HepG2 (cell line): ENCODE measurements around the gene MAGIX. TPM values are rescaled to one million over a fixed set of nuclear protein-coding genes. Genes with fewer than 3 reads are reported as not detected.

Experiments
- ATAC-seq: fragments of 200-7000 bp; cut with Tn5 transposase; 3 replicates; pipeline ENCODE4 v1.9.1; 2020; ENCODE audit warnings: mild to moderate bottlenecking, moderate library complexity
- BruUV-seq: library from RNA; stranded (reverse); fragments of 400-500 nt; replicated peaks from 2 replicates; lab custom pipeline; 2021; lab: Mats Ljungman, UMichigan
- CTCF ChIA-PET: fragments of 300-600 bp; formaldehyde crosslinking; extraction: SDS; loops from one replicate; lab custom pipeline; 2021; ENCODE audit warnings: low total read pairs, inconsistent platforms, low intra/inter-chr PET ratio; lab: Yijun Ruan, JAX
- POLR2A ChIA-PET: fragments of 350-600 bp; sonication (Branson Sonifier 250); formaldehyde crosslinking; loops from one replicate; lab custom pipeline; 2020; ENCODE audit warnings: antibody characterized with exemption, inconsistent platforms; lab: Yijun Ruan, JAX
- DNase-seq: peaks from one replicate; pipeline ENCODE4 v3.0.0-alpha.2; 2015; ENCODE audit warnings: low spot score
- FAIRE-seq: peaks from 3 replicates; lab custom pipeline; 2011; peaks lifted over from hg19 to GRCh38; lab: Jason Lieb, UNC
- H2AFZ ChIP-seq: one replicate; pipeline ENCODE4 v1.6.1; 2011; ENCODE audit warnings: low read length, inconsistent platforms
- H3K27ac ChIP-seq: fragments of 300-600 bp; 3 replicates; pipeline ENCODE4 v1.8.0; 2011; ENCODE audit warnings: mixed run types, mild to moderate bottlenecking, mixed read lengths, low read length, inconsistent platforms; ENCODE audit not compliant: insufficient read depth; ENCODE audit errors: extremely low read length
- H3K27me3 ChIP-seq, 2 experiments: fragments of 200-600 bp in 1 of 2; 2 replicates in 1 of 2; 3 replicates in 1 of 2; pipeline versions ENCODE4 v1.6.0 to v1.8.0; 2011; ENCODE audit warnings: low read length in 2 of 2, mild to moderate bottlenecking in 2 of 2, moderate library complexity in 2 of 2, inconsistent platforms in 1 of 2; ENCODE audit not compliant: insufficient read depth in 2 of 2, control insufficient read depth in 1 of 2
- H3K36me3 ChIP-seq, 2 experiments: fragments of 200-600 bp in 1 of 2; replicated peaks in 1 of 2; 2 replicates in 1 of 2; 3 replicates in 1 of 2; pipeline versions ENCODE4 v1.5.1 to v1.8.0; 2011; ENCODE audit warnings: low read length in 2 of 2, inconsistent platforms in 1 of 2; ENCODE audit not compliant: insufficient read depth in 2 of 2, control insufficient read depth in 1 of 2
- H3K4me1 ChIP-seq: 2 replicates; pipeline ENCODE4 v1.5.1; 2012; ENCODE audit warnings: low read length, inconsistent platforms; ENCODE audit not compliant: insufficient read depth
- H3K4me2 ChIP-seq: 2 replicates; pipeline ENCODE4 v1.6.0; 2011; ENCODE audit warnings: low read depth, low read length, inconsistent platforms
- H3K4me3 ChIP-seq, 3 experiments: fragments of 200-600 bp in 1 of 3; sonication (generic), shearing (Covaris generic) in 1 of 3; replicated peaks in 1 of 3; 2 replicates each; pipeline ENCODE4 v1.5.1; 2011 to 2016; ENCODE audit warnings: low read length in 3 of 3, inconsistent platforms in 2 of 3, low read depth in 2 of 3, mild to moderate bottlenecking in 2 of 3, control low read depth in 1 of 3, mixed read lengths in 1 of 3; ENCODE audit not compliant: insufficient read depth in 1 of 3
- H3K79me2 ChIP-seq: one replicate; pipeline ENCODE4 v1.6.1; 2011; ENCODE audit warnings: low read length, inconsistent platforms; ENCODE audit not compliant: insufficient read depth
- H3K9ac ChIP-seq: 2 replicates; pipeline ENCODE4 v1.6.0; 2011; ENCODE audit warnings: mild to moderate bottlenecking, low read depth, low read length, inconsistent platforms; ENCODE audit not compliant: insufficient read depth
- H3K9me3 ChIP-seq: 2 replicates; pipeline ENCODE4 v1.5.1; 2012; ENCODE audit warnings: mild to moderate bottlenecking, low read length
- H4K20me1 ChIP-seq: 2 replicates; pipeline ENCODE4 v1.6.0; 2011; ENCODE audit warnings: inconsistent platforms, mild to moderate bottlenecking, low read length, moderate library complexity; ENCODE audit not compliant: insufficient read depth
- ETV5 ChIP-seq: IDR thresholded peaks from 2 replicates; pipeline ENCODE4 v1.6.1; 2018; ENCODE audit warnings: missing biosample characterization, missing genetic modification reagents, inconsistent platforms, borderline replicate concordance
- GABPB1 ChIP-seq: IDR thresholded peaks from 2 replicates; pipeline ENCODE4 v1.6.1; 2016; ENCODE audit warnings: mild to moderate bottlenecking, missing genetic modification reagents, moderate library complexity, missing compliant biosample characterization
- MAZ ChIP-seq, 2 experiments: sonication (generic) in 1 of 2; formaldehyde crosslinking in 1 of 2; IDR thresholded peaks; 2 replicates each; pipeline versions ENCODE4 v1.5.0 to v1.6.1; 2012 to 2020; ENCODE audit warnings: low read depth in 2 of 2, mild to moderate bottlenecking in 2 of 2, borderline replicate concordance in 1 of 2, improper control_type of control experiment in 1 of 2, low read length in 1 of 2, missing genetic modification reagents in 1 of 2, moderate library complexity in 1 of 2
- SOX5 ChIP-seq: IDR thresholded peaks from 2 replicates; pipeline ENCODE4 v1.6.1; 2016; ENCODE audit warnings: borderline replicate concordance
- ZMYM4 ChIP-seq: sonication (generic); formaldehyde crosslinking; IDR thresholded peaks from 2 replicates; pipeline ENCODE4 v1.8.1; 2023; ENCODE audit warnings: mild to moderate bottlenecking, missing genetic modification reagents
- ZNF143 ChIP-seq: sonication (generic); formaldehyde crosslinking; IDR thresholded peaks from 2 replicates; pipeline ENCODE4 v1.4.0; 2020; ENCODE audit warnings: missing genetic modification reagents
- ZNF432 ChIP-seq: sonication (generic); formaldehyde crosslinking; IDR thresholded peaks from 2 replicates; pipeline ENCODE4 v1.5.0; 2020; ENCODE audit warnings: missing genetic modification reagents, mild to moderate bottlenecking, borderline replicate concordance
- ZSCAN20 ChIP-seq: sonication (generic); formaldehyde crosslinking; IDR thresholded peaks from 2 replicates; pipeline ENCODE4 v1.4.0; 2020; ENCODE audit warnings: missing genetic modification reagents, mild to moderate bottlenecking, borderline replicate concordance
- WGBS: methylation state at CpG from one replicate; pipeline ENCODE4 v1.1.6; 2017; ENCODE audit warnings: low lambda C conversion rate; 5-methylcytosine and 5-hydroxymethylcytosine counted together
- in situ Hi-C: cut with HindIII; loops from 2 replicates; pipeline ENCODE4 v1.10.0; 2017; ENCODE audit warnings: low pct_unique_long_range_greater_than_20kb; ENCODE audit not compliant: extremely low pct_ligation_motif_present
- intact Hi-C: fragments of 100-400 bp; cut with micrococcal nuclease; formaldehyde crosslinking; loops from one replicate; pipeline ENCODE4 v1.10.0; 2022; ENCODE audit not compliant: unreplicated experiment
- polyA plus RNA-seq, 8 experiments: library from polyadenylated mRNA; depleted of rRNA in 3 of 8; stranded (reverse) in 7 of 8; unstranded in 1 of 8; fragments of >200 nt; fragmentation: Illumina TruSeq in 4 of 8; extraction: Trizol in 4 of 8; gene quantifications; 2 replicates each; pipeline versions ENCODE4 v1.2.1 to v1.2.3, GENCODE V29; 2011 to 2016; ENCODE audit warnings: low read depth in 4 of 8, missing spikeins in 1 of 8, mixed read lengths in 1 of 8; ENCODE audit not compliant: insufficient read depth in 1 of 8
- total RNA-seq, 5 experiments: library from RNA; depleted of rRNA; stranded (reverse); fragments of >200 nt; fragmentation: Illumina TruSeq; extraction: Trizol; gene quantifications; 2 replicates each; pipeline ENCODE4 v1.2.3, GENCODE V29; 2016; ENCODE audit warnings: low read depth in 1 of 5
- TF ChIP-seq, protein P1 (sequence below): sonication (generic); formaldehyde crosslinking; IDR thresholded peaks from 2 replicates; pipeline ENCODE4 v1.4.0; 2020; ENCODE audit warnings: mild to moderate bottlenecking, missing genetic modification reagents
- TF ChIP-seq, protein P2 (sequence below): sonication (generic); formaldehyde crosslinking; IDR thresholded peaks from 2 replicates; pipeline ENCODE4 v1.5.0; 2020; ENCODE audit warnings: missing genetic modification reagents
- TF ChIP-seq, protein P3 (sequence below): sonication (generic); formaldehyde crosslinking; conservative IDR thresholded peaks from 2 replicates; pipeline ENCODE4 v1.5.0; 2020; ENCODE audit warnings: missing genetic modification reagents

The MAGIX gene
- total and polyA plus RNA-seq, 2 of the 13 experiments (the other 11 are each of a cell fraction or from before 2014, with no cell fraction given): 0.63 to 1.2 TPM

DNA sequence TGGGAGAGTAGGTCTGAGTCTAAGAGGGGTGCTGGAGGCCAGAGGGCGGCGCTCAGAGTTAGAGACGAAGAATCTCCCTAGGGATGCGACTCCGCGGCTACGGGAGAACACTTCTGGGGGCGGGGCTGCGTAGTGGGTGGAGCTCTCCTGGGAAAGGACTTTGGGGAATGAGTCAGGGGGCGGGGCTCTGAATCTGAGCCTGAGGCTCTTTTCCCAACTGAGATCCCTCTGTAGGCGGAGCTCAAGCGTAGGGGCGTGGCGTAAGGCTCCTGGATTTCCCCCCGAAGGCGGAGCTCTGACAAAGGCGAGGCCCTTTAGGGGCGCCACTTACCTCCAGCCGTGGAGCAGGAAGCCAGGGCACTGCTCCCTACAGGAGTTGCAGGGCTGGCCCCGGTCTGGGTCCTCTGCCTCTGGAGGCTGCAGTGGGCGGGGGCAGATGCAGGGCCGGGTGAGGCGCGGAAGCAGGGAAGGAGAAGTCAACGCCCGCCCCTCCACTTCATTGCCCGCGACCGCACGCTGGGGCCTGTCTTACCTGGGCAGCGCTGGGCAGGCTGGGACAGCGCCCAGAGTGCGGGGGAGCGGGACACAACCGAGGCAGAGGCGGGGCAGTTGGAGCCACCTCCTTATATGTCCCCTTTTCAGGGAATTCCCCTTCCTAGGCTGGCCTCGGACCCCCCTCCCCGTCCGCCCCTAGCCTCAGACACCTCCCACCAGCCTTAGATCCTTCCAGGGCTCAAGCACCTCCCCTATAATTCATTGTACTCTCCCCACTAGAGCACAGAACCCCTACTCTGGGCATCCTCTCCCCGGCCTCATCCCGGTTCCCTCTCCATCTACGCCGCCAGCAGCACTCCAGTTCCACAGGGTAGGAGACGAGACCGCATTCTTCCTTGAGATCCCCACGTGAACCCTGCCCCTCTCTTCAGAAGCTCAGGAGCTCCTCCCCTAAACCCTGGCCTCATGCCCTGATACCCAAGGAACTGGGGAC lies 22.0 kb downstream of the MAGIX start (continued):
- TF ChIP-seq, protein P1, sequence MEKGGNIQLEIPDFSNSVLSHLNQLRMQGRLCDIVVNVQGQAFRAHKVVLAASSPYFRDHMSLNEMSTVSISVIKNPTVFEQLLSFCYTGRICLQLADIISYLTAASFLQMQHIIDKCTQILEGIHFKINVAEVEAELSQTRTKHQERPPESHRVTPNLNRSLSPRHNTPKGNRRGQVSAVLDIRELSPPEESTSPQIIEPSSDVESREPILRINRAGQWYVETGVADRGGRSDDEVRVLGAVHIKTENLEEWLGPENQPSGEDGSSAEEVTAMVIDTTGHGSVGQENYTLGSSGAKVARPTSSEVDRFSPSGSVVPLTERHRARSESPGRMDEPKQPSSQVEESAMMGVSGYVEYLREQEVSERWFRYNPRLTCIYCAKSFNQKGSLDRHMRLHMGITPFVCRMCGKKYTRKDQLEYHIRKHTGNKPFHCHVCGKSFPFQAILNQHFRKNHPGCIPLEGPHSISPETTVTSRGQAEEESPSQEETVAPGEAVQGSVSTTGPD: no peak

DNA sequence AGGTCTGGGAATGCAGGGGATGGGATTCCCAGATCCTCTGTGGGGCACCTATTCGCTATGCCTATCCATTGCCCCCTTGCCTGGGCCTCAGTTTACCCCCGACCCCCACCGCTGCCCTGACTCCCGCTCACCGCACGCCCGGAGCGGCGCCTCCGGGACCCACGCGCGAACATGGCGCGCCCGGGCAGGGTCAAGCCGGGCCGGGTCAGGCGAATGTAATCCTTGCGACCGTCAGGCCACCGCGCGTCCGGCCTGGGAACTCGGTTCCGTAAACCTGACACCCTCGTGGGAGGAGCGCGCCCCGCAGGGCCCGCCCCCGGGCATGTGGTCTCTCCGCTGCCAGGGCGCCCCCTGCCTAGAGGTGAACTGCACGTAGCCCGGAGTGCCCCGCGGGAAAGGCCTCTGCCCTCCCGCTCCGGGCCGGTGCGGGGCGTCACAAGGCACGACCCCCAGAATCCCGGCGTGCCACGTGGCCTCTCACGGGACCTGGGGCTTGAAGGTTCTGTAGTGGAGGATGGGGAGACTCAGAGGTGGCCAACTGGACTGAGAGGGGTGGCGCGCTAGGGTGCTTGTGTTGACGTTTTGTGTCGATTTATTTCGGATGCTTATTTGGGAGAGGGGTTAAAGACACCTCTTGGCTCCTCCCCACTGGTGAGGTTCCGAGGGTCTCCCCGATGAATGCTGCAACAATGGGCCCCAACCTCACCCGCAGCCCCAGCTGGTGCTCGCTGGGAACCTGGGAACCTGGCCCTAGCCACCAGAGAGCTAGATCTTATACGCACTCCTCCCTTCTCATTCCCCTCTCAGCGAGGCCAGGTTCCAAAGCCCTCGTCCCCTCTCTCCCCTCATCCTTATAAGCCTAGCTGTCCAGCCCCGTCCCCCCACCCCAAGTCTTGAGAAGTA lies 23.8 kb downstream of the MAGIX start, which contains the start of gene PRICKLE3:
Gene PRICKLE3 (minus strand): TSS at position 249 of the 903 bp plus-strand sequence. CDS start 76 bp downstream, at position 173.
- no peaks in the 10 kb centered on the region; a peak in 1 of 5 replicates for H3K36me3 ChIP-seq
- H3K9me3 ChIP-seq: no peaks in the 10 kb centered on the region
- BruUV-seq: no TSS peak
- peak within 1 kb of the TSS; percentile 54 to 81 (median 78); a peak in 5 of 6 replicates for H3K4me3 ChIP-seq
- peak within 1 kb of the TSS; percentile 72 for H3K4me2 ChIP-seq
- WGBS: 66% methylated on average over 8 of the region's 62 CpGs
- DNase-seq (peak; percentile 61), FAIRE-seq (no peak), ATAC-seq (peak; percentile 67)
- ChIA-PET CTCF (interaction anchor here (1.2 kb wide), 1 partner anchor 66 kb away, joined by 3 read pairs; no protein-coding TSS in a partner anchor), POLR2A (no interaction called here)
- H3K27me3 ChIP-seq: no peaks in the 10 kb centered on the region
- no peaks in the 10 kb centered on the region for H3K79me2 ChIP-seq
- H3K4me1 ChIP-seq: peaks cover 33% of the 10 kb centered on the region
- intact Hi-C loops (loop anchor here (5.0 kb wide), 1 partner anchor 449 kb away; no protein-coding TSS in a partner anchor), in situ Hi-C loops (loop anchor here (5.0 kb wide), 1 partner anchor 64 kb away; the partner anchor contains the start of gene GPKOW)
- H4K20me1 ChIP-seq: no peaks in the 10 kb centered on the region
- peak within 1 kb of the TSS; percentile 76 for H3K9ac ChIP-seq
- H2AFZ ChIP-seq: no peak within 1 kb of the TSS
- peak within 1 kb of the TSS; percentile 44 for H3K27ac ChIP-seq
- no peak for TF ChIP-seq ZNF432 (CRISPR knock-in tag)
- TF ChIP-seq, protein P2, sequence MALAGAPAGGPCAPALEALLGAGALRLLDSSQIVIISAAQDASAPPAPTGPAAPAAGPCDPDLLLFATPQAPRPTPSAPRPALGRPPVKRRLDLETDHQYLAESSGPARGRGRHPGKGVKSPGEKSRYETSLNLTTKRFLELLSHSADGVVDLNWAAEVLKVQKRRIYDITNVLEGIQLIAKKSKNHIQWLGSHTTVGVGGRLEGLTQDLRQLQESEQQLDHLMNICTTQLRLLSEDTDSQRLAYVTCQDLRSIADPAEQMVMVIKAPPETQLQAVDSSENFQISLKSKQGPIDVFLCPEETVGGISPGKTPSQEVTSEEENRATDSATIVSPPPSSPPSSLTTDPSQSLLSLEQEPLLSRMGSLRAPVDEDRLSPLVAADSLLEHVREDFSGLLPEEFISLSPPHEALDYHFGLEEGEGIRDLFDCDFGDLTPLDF: no peak
- TF ChIP-seq MAZ (IDR thresholded peaks at IDR 0.05; ENCODE audit: borderline replicate concordance, low read depth, low read length): peak; percentile 32; the same call in 1 of the 2 replicates
- TF ChIP-seq MAZ (CRISPR knock-in tag; IDR thresholded peaks at IDR 0.05; ENCODE audit: low read depth): no peak
- TF ChIP-seq ZNF143 (CRISPR knock-in tag): 0 out of 2 replicates have a peak, but pooled peaks have one; percentile 33
- TF ChIP-seq ZSCAN20 (CRISPR knock-in tag): no peak
- TF ChIP-seq SOX5: peak; percentile 16; the same call in 1 of the 2 replicates
- peak; percentile 65 for TF ChIP-seq GABPB1 (CRISPR knock-in tag)
- TF ChIP-seq ZMYM4 (CRISPR knock-in tag): peak; percentile 78
- TF ChIP-seq, protein P3, sequence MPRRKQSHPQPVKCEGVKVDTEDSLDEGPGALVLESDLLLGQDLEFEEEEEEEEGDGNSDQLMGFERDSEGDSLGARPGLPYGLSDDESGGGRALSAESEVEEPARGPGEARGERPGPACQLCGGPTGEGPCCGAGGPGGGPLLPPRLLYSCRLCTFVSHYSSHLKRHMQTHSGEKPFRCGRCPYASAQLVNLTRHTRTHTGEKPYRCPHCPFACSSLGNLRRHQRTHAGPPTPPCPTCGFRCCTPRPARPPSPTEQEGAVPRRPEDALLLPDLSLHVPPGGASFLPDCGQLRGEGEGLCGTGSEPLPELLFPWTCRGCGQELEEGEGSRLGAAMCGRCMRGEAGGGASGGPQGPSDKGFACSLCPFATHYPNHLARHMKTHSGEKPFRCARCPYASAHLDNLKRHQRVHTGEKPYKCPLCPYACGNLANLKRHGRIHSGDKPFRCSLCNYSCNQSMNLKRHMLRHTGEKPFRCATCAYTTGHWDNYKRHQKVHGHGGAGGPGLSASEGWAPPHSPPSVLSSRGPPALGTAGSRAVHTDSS (CRISPR knock-in tag): 0 out of 2 replicates have a peak, but pooled peaks have one; percentile 66
- TF ChIP-seq ETV5: peak; percentile 22; the same call in 1 of the 2 replicates
